ENCODE measurements around the gene LRP8.

DNA sequence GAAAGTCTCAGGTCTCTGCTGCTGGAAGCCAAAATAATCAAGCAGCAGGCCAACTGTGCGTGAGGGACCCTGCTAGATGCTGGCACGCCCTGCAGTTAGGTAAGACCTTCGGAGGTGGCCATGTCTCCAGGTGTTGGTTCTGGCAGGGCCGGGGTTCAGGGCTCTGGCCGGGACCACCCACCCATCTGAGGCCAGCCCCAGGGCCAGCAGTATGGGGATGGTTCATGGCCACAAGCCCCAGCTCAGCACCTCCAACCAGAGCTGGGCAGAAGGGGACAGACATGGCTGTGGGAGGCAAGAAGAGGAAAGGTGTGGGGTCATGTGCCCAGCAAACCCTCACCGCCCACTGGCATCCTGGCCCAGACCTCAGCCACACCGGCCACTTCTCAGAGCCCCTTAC lies 23.3 kb downstream of the LRP8 start:
- TF ChIP-seq, protein P1, sequence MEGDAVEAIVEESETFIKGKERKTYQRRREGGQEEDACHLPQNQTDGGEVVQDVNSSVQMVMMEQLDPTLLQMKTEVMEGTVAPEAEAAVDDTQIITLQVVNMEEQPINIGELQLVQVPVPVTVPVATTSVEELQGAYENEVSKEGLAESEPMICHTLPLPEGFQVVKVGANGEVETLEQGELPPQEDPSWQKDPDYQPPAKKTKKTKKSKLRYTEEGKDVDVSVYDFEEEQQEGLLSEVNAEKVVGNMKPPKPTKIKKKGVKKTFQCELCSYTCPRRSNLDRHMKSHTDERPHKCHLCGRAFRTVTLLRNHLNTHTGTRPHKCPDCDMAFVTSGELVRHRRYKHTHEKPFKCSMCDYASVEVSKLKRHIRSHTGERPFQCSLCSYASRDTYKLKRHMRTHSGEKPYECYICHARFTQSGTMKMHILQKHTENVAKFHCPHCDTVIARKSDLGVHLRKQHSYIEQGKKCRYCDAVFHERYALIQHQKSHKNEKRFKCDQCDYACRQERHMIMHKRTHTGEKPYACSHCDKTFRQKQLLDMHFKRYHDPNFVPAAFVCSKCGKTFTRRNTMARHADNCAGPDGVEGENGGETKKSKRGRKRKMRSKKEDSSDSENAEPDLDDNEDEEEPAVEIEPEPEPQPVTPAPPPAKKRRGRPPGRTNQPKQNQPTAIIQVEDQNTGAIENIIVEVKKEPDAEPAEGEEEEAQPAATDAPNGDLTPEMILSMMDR (IDR thresholded peaks at IDR 0.05): no peak
- no peak for TF ChIP-seq EZH2phosphoT487 (IDR thresholded peaks at IDR 0.05)
- TF ChIP-seq EZH2 (IDR thresholded peaks at IDR 0.05): no peak
